GM19468 (cell line): ENCODE measurements around the gene PIK3R3.

Experiments used
- ATAC-seq: cut with Tn5 transposase; IDR thresholded peaks from one replicate; pipeline ENCODE4 v1.9.1; 2021; ENCODE audit warnings: mild to moderate bottlenecking, moderate library complexity, moderate number of reproducible peaks; ENCODE audit not compliant: unreplicated experiment; ENCODE audit errors: extremely low read depth

PIK3R3 gene

GRCh38 chr1:46034601-46035516 is 97.6 kb downstream of the PIK3R3 start:
- ATAC-seq = no peak

- ATAC-seq = no peak
These were observed 101.4 kb downstream of the PIK3R3 start for GRCh38 chr1:46030876-46031660.

GRCh38 chr1:46030074-46030870 is 102.2 kb downstream of the PIK3R3 start:
- no peak for ATAC-seq

GRCh38 chr1:46027788-46028573 is 104.4 kb downstream of the PIK3R3 start:
- no peak for ATAC-seq

GRCh38 chr1:46026531-46026930 is 105.9 kb downstream of the PIK3R3 start:
- no peak for ATAC-seq

- no peak for ATAC-seq
These were observed 111.1 kb downstream of the PIK3R3 start for GRCh38 chr1:46021046-46021996.

- no peak for ATAC-seq
These were observed 112.4 kb downstream of the PIK3R3 start for GRCh38 chr1:46020010-46020409.

GRCh38 chr1:46019348-46019747 is 113.1 kb downstream of the PIK3R3 start:
- ATAC-seq = no peak

GRCh38 chr1:46017876-46018503 is 114.4 kb downstream of the PIK3R3 start:
- ATAC-seq = no peak

GRCh38 chr1:46013581-46013980 is 118.8 kb downstream of the PIK3R3 start:
- ATAC-seq = no peak

- ATAC-seq = no peak
These were observed 120.2 kb downstream of the PIK3R3 start for GRCh38 chr1:46012236-46012635.

GRCh38 chr1:46011121-46011695 is 121.2 kb downstream of the PIK3R3 start:
- ATAC-seq = no peak

GRCh38 chr1:46010611-46011010 is 121.8 kb downstream of the PIK3R3 start:
- no peak for ATAC-seq

GRCh38 chr1:46008585-46008984 is 123.8 kb downstream of the PIK3R3 start:
- no peak for ATAC-seq

GRCh38 chr1:46005594-46005993 is 126.8 kb downstream of the PIK3R3 start:
- no peak for ATAC-seq

- ATAC-seq = no peak
These were observed 127.9 kb downstream of the PIK3R3 start for GRCh38 chr1:46004492-46004891.

GRCh38 chr1:46003315-46003714 is 129.1 kb downstream of the PIK3R3 start:
- ATAC-seq = no peak
